Left colon (tissue), 2 donors: Measurements from ENCODE around the gene HS2ST1. TPM values are rescaled to one million over a fixed set of nuclear protein-coding genes. Genes with fewer than 3 reads are reported as not detected.
"Not testable (repeated sequence)": the region's sequence is repeated elsewhere in the genome, so short reads cannot be mapped to it uniquely, and the experiment has no call there.

Source experiments
- ATAC-seq: fragments of 200-7000 bp; cut with Tn5 transposase; one replicate; pipeline ENCODE4 v1.9.1; 2020; ENCODE audit warnings: mild to moderate bottlenecking, moderate library complexity
- DNase-seq, 2 donors: peaks; one replicate each; pipeline ENCODE4 v3.0.0-alpha.2; 2020
- intact Hi-C, 2 donors: fragments of 100-400 bp; cut with DNase I in 1 of 2; cut with micrococcal nuclease in 1 of 2; formaldehyde crosslinking; loops; one replicate each; pipeline versions ENCODE4 v1.11.2 to v1.14.0; 2022; cut with DNase I, micrococcal nuclease
- total RNA-seq, 2 donors: library from RNA; stranded (reverse); fragmentation: NEBNext Ultra II Directional; extraction: Animal tissue kit (Norgen Biotek cat#: 25700); gene quantifications; one replicate each; pipeline ENCODE4 v1.2.1, GENCODE V29; 2021
- donor health status: DM: no; HTN: no; CAD: no.
- donor health status: DM: yes; HTN: yes; CAD: no.

HS2ST1 gene
- total RNA-seq, 2 donors from 2014 or later, result 17.4 to 23.5 TPM

GRCh38 chr1:86993269-86993985 is 79.0 kb downstream of the HS2ST1 start:
- intact Hi-C loops, result no loop called here
- DNase-seq (no peak), ATAC-seq (peak; percentile 87)

GRCh38 chr1:86994061-86994460 is 79.6 kb downstream of the HS2ST1 start:
- intact Hi-C loops, result no loop called here
- ATAC-seq (no peak), DNase-seq (no peak)

- no peak for ATAC-seq
- no peak for DNase-seq
- intact Hi-C loops, result no loop called here
Observed at GRCh38 chr1:86997538-86997937, 83.1 kb downstream of the HS2ST1 start.

- intact Hi-C loops, result no loop called here
- DNase-seq, result no peak
- peak; percentile 32 for ATAC-seq
Observed at GRCh38 chr1:86998280-86998679, 83.8 kb downstream of the HS2ST1 start.

GRCh38 chr1:86998727-86999126 is 84.3 kb downstream of the HS2ST1 start:
- no peak for DNase-seq
- intact Hi-C loops, result no loop called here
- no peak for ATAC-seq

- intact Hi-C loops, result no loop called here
- no peak for DNase-seq
- peak; percentile 53 for ATAC-seq
Observed at GRCh38 chr1:87000460-87000859, 86.0 kb downstream of the HS2ST1 start.

- intact Hi-C loops, result no loop called here
- no peak for DNase-seq
- no peak for ATAC-seq
Observed at GRCh38 chr1:87004857-87005256, 90.4 kb downstream of the HS2ST1 start.

- intact Hi-C loops, result no loop called here
- ATAC-seq (no peak), DNase-seq (no peak)
Observed at GRCh38 chr1:87007323-87007722, 92.9 kb downstream of the HS2ST1 start.

GRCh38 chr1:87013385-87013784 is 99.0 kb downstream of the HS2ST1 start:
- intact Hi-C loops, ATAC-seq, DNase-seq: not testable (repeated sequence)

GRCh38 chr1:87017998-87018672 is 103.7 kb downstream of the HS2ST1 start:
- ATAC-seq (peak; percentile 26), DNase-seq (no peak)

GRCh38 chr1:87023326-87023725 is 108.9 kb downstream of the HS2ST1 start:
- intact Hi-C loops, result no loop called here
- ATAC-seq, result no peak
- DNase-seq, result no peak

More at GRCh38 chr1:87017998-87018672, 103.7 kb downstream of the HS2ST1 start:
- intact Hi-C loops, result no loop called here

GRCh38 chr1:87024936-87025540 is 110.6 kb downstream of the HS2ST1 start:
- DNase-seq, result no peak
- intact Hi-C loops, result no loop called here
- ATAC-seq, result peak; percentile 87

- intact Hi-C loops, ATAC-seq, DNase-seq: not testable (repeated sequence)
Observed at GRCh38 chr1:87027561-87027960, 113.1 kb downstream of the HS2ST1 start.

- no peak for DNase-seq
- intact Hi-C loops, result no loop called here
- ATAC-seq, result no peak
Observed at GRCh38 chr1:87028576-87028975, 114.1 kb downstream of the HS2ST1 start.

GRCh38 chr1:87030740-87031690 is 116.6 kb downstream of the HS2ST1 start:
- DNase-seq (no peak), ATAC-seq (no peak)
- intact Hi-C loops, result no loop called here

- intact Hi-C loops, result no loop called here
- ATAC-seq (no peak), DNase-seq (no peak)
Observed at GRCh38 chr1:87034351-87034750, 119.9 kb downstream of the HS2ST1 start.

- DNase-seq, result no peak
- intact Hi-C loops, result no loop called here
- no peak for ATAC-seq
Observed at GRCh38 chr1:87039096-87039495, 124.7 kb downstream of the HS2ST1 start.

- ATAC-seq, result no peak
- DNase-seq, result no peak
- intact Hi-C loops, result no loop called here
Observed at GRCh38 chr1:87042111-87042811, 127.8 kb downstream of the HS2ST1 start.
